Measurements from ENCODE around the gene NCKAP5L.
"Not testable (repeated sequence)": the region's sequence is repeated elsewhere in the genome, so short reads cannot be mapped to it uniquely, and the experiment has no call there.

Gene NCKAP5L

DNA sequence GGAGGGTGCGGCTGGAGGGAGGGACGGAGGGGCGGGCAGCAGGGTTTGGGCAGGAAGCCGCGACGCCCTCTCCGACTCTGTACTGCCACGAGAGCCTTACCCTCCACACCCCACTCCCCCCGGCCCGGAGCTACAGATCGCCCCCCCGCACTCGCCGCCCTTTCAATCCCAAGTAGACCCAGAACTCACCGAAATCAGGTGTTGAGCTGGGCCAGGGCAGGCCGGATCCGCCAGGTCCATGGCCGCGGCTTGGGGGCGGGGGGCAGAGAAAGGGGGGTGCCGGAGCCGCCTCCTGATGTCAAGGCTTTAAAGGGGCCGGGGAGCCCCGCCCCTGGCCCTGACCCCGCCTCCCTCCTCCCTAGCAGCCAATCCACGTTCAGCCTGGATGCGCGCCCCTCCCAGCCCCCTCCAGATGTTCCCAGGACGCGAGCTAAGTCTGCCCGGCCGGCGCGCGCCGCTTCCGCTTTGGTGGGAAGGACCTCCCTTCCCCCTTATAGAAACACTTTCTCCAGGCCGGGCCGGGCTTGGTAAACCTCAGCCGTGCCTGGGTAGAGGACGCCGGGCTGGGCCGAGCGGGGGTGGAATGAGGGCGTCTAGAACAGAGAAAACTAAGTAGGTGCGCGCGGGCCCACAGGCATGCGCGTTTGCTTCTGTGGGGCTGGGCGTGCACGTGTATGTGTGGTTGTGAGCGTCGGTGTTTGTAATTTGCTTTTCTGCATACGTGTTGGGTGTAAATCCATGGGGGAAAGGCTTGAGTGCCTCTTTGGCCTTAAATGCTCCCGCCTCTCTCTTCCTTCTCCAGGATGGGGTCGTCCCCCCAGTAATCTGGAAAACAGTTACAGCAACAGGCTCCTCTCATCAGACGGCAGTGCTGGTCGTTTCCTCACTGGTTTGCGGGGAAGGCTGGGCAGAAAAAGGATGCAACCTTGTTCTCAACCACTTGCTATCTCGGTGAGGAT is at the start of gene NCKAP5L:
NCKAP5L (minus strand) TSS at position 281 of the 959 bp plus-strand sequence. CDS start 24,369 bp downstream, outside the sequence.
- FAIRE-seq = peak; percentile 96

DNA sequence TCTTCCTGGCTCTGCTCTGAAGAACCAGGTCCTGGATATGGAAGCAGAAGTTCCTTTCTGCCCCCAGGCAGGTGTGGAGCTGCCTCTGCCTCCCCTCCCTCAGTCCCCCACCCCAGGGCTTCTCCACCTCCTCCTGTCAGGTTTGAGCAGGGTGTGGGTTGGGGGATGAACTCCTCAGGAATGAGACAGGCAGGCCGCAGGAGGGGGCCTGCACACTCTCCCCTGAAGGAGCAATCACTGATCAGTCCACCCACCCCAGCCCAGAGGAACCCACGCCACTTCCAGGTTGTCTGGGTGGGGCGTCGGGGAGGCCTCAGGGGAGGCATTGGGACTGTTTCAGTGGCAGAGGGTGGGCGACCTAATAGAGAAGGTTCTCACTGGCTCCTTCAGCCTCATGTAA is 48.9 kb upstream of the NCKAP5L start:
- no peak for FAIRE-seq

DNA sequence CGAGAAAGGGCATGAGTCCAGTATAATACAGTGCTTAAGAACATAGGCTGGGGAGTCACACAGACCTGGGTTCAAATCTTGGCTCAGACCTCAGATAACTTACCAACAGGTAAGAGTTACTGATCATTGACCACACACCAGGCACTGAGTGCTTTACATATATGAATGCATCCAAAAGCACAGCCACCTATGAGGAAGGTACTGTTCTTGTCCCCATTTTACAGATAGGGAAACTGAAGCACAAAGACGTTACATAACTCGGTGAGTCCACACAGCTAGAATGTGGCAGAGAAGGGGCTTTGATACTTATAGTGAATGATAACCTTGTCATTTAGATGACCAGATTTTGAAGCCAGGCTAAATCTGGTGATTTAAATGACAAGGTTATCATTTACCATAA is 47.9 kb upstream of the NCKAP5L start:
- FAIRE-seq = no peak

DNA sequence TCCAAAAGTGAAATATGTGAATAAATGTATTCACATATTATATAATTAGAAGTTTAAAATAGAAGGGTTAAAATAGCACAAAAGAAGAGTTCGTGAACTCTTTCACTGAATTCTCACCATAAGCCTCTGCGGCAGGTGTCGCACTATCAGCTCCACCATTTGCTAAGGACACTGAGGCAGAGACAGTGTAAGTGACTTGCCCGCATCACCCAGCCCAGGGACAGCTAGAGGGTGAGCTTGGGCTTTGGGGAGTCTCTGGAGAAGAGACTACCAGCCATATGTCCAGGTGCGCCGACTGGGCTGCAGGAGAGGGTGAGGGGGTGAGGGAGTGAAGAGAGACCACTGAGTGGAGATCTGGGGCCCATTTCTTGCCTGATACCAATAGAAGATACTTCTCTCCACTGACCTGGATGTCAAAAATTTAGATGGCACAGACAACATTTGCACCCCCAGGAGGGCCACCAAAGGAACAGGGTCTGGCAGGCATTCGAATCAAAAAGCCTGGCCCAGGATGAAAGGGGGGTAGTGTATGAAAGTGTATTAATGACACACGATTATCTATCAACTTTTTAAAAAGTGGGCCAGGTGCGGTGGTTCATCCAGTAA is 47.0 kb upstream of the NCKAP5L start:
- no peak for FAIRE-seq

- no peak for FAIRE-seq
Measured at GRCh38 chr12:49874142-49874897, 46.1 kb upstream of the NCKAP5L start.

DNA sequence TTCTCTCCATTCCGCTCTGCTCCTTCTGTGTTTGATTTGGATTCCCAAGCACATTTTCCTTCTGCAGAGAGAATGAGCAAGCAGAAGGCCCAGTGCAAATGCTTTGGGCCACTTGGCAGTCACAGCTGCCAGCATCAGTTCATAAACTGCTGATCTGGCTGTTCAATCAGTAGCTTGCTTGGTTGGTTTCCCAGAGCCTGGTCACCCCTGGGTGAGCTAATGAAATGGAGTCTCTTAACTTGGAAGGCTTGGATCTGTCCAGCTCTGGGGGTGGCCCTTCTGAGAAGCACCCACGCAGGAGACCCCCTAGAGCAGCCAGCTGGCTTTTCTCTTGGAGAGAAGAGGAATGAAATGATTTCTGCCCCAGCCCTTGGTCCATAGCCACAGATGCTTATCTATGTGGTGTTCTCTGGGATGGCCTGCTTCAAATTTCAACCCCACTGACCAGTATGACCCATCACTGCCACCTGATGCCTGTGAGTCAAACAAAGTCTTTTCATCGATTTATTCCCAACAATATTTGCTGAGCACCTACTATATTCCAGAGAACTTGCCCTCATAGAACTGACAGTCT is 45.2 kb upstream of the NCKAP5L start:
- FAIRE-seq = no peak

GRCh38 chr12:49872781-49873181 is 44.6 kb upstream of the NCKAP5L start:
- FAIRE-seq = no peak

GRCh38 chr12:49872381-49872780 is 44.2 kb upstream of the NCKAP5L start:
- FAIRE-seq = no peak

DNA sequence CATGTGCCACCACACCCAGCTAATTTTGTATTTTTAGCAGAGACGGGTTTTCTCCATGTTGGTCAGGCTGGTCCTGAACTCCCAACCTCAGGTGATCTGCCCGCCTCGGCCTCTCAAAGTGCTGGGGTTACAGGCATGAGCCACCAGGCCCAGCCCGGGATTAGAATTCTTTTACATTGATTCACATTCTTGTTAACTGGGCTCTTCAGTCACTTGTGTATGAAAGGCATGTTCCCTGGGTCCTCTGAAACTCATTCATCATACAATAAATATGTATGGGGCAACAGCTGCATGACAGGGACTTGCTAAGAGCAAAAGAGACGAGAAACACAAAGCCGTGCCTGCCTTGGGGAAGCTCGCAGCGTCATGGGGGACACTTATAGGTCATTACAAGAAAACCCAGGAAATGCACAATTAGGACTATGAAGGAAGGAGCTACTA is 43.6 kb upstream of the NCKAP5L start:
- not testable (repeated sequence) for FAIRE-seq

- FAIRE-seq = no peak
Measured at GRCh38 chr12:49871263-49871561, 43.0 kb upstream of the NCKAP5L start.

DNA sequence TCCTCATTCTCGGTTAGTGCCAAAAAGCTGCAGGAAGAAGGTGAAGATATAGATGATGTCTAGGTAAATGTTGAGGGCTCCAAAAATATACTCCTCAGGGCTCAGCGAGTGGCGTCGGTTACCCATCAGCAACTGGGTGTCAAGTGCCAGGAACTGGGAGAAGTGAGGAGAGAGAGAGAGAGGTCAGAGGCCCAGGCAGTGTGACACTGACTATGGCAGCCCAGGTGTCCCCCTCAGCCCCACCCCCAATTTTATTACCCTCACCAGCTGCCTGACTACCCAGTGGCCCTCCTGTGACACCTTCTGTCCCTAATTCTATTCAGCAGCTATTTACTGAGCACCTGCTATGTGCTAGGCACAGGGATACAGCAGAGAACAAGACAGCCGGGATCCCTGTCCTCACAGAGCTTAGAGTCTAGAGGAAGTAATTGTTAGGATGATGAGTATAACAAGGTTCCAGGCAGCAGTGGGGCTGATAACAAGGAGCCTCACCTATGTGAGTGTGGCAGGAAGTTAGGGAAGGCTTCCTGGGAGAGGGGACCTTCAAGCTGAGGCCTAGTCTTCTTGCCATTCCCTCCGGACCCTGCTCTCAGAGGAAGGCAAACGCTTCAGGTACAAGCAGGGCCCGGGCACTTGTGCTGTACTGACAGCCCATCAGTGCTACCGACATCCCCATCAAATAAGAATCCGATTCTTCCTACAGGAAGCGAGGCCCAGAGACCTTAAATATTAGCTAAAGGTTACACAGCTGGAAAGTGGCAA is 42.5 kb upstream of the NCKAP5L start:
- no peak for FAIRE-seq

GRCh38 chr12:49869816-49870500 is 41.7 kb upstream of the NCKAP5L start:
- no peak for FAIRE-seq

- FAIRE-seq = no peak
Measured at GRCh38 chr12:49868952-49869815, 41.0 kb upstream of the NCKAP5L start.

DNA sequence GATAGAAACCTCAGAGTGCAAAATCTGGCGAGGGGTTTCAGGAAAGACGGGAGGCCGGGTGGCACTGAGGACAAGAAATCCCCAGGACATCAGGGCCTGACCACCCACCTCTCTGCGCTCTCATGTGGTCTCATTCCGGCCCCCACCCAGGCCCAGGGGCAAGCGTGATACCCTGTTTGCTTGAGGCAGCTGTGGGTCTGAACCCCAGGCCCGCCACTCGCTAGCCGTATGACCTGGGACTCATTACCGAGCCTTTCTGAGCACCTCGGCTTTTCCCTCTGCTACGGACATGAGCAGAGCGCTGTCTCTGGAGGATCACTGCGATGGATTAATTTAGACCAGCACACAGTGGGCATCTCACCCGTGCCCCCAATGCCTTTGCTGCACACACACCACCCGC is 40.2 kb upstream of the NCKAP5L start:
- no peak for FAIRE-seq

GRCh38 chr12:49867570-49868341 is 39.5 kb upstream of the NCKAP5L start:
- no peak for FAIRE-seq

DNA sequence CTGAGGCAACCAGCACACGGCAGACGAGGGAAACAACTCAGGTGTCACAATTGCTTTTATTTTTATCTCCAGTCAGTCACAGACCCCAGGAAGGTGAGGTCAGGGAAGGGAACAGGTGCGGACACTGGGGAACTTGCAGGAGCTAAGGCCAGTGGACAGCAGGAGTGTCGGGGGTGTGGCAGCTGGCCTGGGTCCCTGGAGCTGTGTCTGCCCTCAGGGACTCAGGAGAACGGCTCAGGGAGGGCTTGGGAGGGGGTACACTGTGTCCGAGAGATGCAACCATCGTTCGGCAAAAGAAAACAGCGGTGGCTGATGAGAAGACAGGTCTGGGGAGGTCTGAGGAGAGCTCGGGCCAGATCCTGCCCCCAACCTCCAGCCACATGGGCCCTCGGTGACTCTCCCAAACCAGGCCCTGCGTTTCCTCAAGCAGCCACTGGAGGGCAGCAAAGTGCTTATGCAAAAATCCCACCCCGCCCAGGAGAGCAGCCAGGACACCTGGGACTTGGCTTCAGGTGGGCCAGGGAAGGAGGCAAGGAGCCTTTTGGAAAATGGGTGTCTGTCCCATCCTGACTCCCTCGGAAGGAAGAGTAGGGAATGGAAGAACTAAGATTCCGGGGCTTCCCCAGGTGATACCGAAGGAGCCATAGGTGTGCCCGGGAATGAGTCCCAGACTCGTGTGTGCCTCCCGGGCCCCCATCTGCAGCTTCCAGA is 38.8 kb upstream of the NCKAP5L start:
- no peak for FAIRE-seq

GRCh38 chr12:49865782-49866135 is 37.5 kb upstream of the NCKAP5L start:
- FAIRE-seq = no peak

- no peak for FAIRE-seq
Measured at GRCh38 chr12:49865109-49865781, 37.0 kb upstream of the NCKAP5L start.

GRCh38 chr12:49864798-49865090 is 36.5 kb upstream of the NCKAP5L start:
- no peak for FAIRE-seq

Measured in G401.6 (cell line).